Gastrocnemius medialis (tissue), 4 donors: ENCODE measurements around the gene FBXW11. TPM values are rescaled to one million over a fixed set of nuclear protein-coding genes. Genes with fewer than 3 reads are reported as not detected.

Source experiments
- ATAC-seq, 2 donors: fragments of 150-250 bp; one replicate each; pipeline ENCODE4 v1.9.1; 2016
- DNase-seq, 2 donors: peaks; one replicate each; pipeline ENCODE4 v3.0.0-alpha.2; 2019
- H3K27ac ChIP-seq, 4 donors: fragments of 200-600 bp; sonication (generic); 1 replicate in 1 of 4; 2 replicates in 3 of 4; pipeline ENCODE4 v1.5.1; 2016 to 2018; ENCODE audit warnings: mild to moderate bottlenecking in 2 of 4, moderate library complexity in 1 of 4
- H3K27me3 ChIP-seq, 3 donors: fragments of 200-600 bp; sonication (generic) in 2 of 3; 1 replicate in 1 of 3; 2 replicates in 2 of 3; pipeline versions ENCODE4 v1.5.1 to v1.6.0; 2016 to 2019; ENCODE audit warnings: mild to moderate bottlenecking in 1 of 3, moderate library complexity in 1 of 3
- H3K36me3 ChIP-seq, 2 donors: fragments of 200-600 bp; sonication (generic) in 1 of 2; one replicate each; pipeline ENCODE4 v1.5.1; 2017 to 2018
- H3K4me1 ChIP-seq, 2 donors: fragments of 200-600 bp; sonication (generic) in 1 of 2; one replicate each; pipeline ENCODE4 v1.5.1; 2016 to 2017; ENCODE audit warnings: mild to moderate bottlenecking in 2 of 2
- H3K4me3 ChIP-seq, 4 donors: fragments of 200-600 bp; sonication (generic) in 3 of 4; 1 replicate in 1 of 4; 2 replicates in 3 of 4; pipeline ENCODE4 v1.5.1; 2016 to 2019; ENCODE audit warnings: mild to moderate bottlenecking in 2 of 4
- H3K9me3 ChIP-seq, 3 donors: fragments of 200-600 bp; sonication (generic) in 2 of 3; 1 replicate in 1 of 3; 2 replicates in 2 of 3; pipeline ENCODE4 v1.5.1; 2016 to 2019
- CTCF ChIP-seq, 5 experiments: fragments of 450-650 bp in 3 of 5; fragments of 200-600 bp in 2 of 5; sonication (generic) in 2 of 5; IDR thresholded peaks in 4 of 5; conservative IDR thresholded peaks in 1 of 5; 1 replicate in 4 of 5; 2 replicates in 1 of 5; pipeline ENCODE4 v1.5.1; 2016 to 2019; ENCODE audit warnings: antibody characterized with exemption in 5 of 5, mild to moderate bottlenecking in 3 of 5, moderate library complexity in 3 of 5
- POLR2A ChIP-seq, 2 donors: fragments of 450-650 bp; IDR thresholded peaks; one replicate each; pipeline ENCODE4 v1.6.1; 2017; ENCODE audit warnings: antibody characterized with exemption in 2 of 2, mild to moderate bottlenecking in 2 of 2, moderate library complexity in 2 of 2
- in situ Hi-C, 4 donors: fragments of 200-750 bp; cut with MboI; loops; one replicate each; pipeline versions ENCODE4 v1.15.0 to v1.8.0; 2017; ENCODE audit warnings: low sequenced_read_pairs in 4 of 4
- intact Hi-C: fragments of 100-400 bp; cut with DNase I; formaldehyde crosslinking; loops from one replicate; pipeline ENCODE4 v1.15.1; 2023; ENCODE audit warnings: low total_unique reads
- total RNA-seq, 4 donors: library from RNA; depleted of rRNA; stranded (reverse); fragments of >200 nt; gene quantifications; one replicate each; pipeline versions ENCODE4 v1.1.0 to v1.2.3, GENCODE V29; 2016

Gene FBXW11
- total RNA-seq, 4 donors from 2014 or later = 68.5 to 80.8 (median 72.2) TPM

DNA sequence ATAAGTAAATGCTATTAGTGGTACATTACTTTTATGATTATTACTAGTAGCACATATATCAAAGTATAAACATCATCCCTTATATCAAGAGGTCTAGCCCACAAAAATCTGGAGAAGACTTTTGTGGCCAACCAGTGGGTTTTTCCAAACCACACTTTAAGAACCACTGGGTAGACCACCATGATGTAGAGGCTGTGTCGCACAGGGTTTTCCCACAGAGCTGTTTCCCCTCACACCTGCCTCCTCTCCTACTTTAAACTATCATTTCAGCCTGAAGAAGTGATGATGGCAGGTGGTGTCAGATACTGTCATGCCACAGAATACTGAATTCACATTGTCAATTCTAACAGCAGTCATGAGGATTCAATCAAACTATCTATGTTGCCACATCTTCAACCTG, 109.2 kb downstream of the FBXW11 start:
- in situ Hi-C loops = loop anchor here in 2 of 4 donors (5.0 to 25.0 kb wide), 2 partner anchors 480 to 485 kb away; partner anchors contain the start of gene FGF18 (in 2 of the 2)
- H3K36me3 ChIP-seq = peaks cover 0 to 6% of the 10 kb centered on the region in 2 donors
- no peak for ATAC-seq

DNA sequence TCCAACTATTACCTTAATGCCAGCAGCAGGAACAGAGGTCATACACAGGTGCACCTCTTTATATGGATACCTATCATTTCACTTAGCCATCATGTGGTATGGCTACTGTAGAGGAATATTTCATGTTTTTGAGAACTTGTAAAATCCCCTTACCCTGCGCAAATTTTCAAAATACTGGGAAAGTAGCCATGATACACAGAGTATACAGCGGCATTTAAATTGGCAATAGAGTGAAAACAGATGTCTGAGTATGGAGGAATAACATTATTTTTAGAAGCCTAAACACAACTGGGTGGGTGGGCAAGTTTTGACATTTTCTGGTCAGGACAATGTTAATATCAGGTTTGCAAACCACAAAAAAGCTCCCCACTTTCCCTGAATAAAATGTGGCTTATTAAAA, 111.4 kb downstream of the FBXW11 start:
- H3K27ac ChIP-seq = no peak overlapping the region
- H3K36me3 ChIP-seq = peaks cover 0 to 17% of the 10 kb centered on the region in 2 donors
- in situ Hi-C loops = loop anchor here in 2 of 4 donors (5.0 to 25.0 kb wide), 2 partner anchors 478 to 483 kb away; partner anchors contain the start of gene FGF18 (in 2 of the 2)
- no peaks in the 10 kb centered on the region for H3K9me3 ChIP-seq
- ATAC-seq = no peak
- H3K4me3 ChIP-seq = no peak overlapping the region
- peaks cover 9% of the 10 kb centered on the region in 2 donors for H3K4me1 ChIP-seq
- TF ChIP-seq POLR2A (IDR thresholded peaks at IDR 0.05) (no peak), CTCF (IDR thresholded peaks at IDR 0.05 in 4 of 5, conservative IDR thresholded peaks at IDR 0.05 in 1 of 5) (no peak)
- no peaks in the 10 kb centered on the region for H3K27me3 ChIP-seq
- intact Hi-C loops = no loop called here
- no peak for DNase-seq

More for the DNA sequence above, 109.2 kb downstream of the FBXW11 start:
- Histone ChIP-seq H3K27ac (no peak overlapping the region), H3K9me3 (no peaks in the 10 kb centered on the region), H3K4me1 (peaks cover 9% of the 10 kb centered on the region in 2 donors), H3K27me3 (no peaks in the 10 kb centered on the region), H3K4me3 (no peak overlapping the region)
- TF ChIP-seq CTCF (IDR thresholded peaks at IDR 0.05 in 4 of 5, conservative IDR thresholded peaks at IDR 0.05 in 1 of 5) (no peak), POLR2A (IDR thresholded peaks at IDR 0.05) (no peak)
- intact Hi-C loops = no loop called here
- no peak for DNase-seq

DNA sequence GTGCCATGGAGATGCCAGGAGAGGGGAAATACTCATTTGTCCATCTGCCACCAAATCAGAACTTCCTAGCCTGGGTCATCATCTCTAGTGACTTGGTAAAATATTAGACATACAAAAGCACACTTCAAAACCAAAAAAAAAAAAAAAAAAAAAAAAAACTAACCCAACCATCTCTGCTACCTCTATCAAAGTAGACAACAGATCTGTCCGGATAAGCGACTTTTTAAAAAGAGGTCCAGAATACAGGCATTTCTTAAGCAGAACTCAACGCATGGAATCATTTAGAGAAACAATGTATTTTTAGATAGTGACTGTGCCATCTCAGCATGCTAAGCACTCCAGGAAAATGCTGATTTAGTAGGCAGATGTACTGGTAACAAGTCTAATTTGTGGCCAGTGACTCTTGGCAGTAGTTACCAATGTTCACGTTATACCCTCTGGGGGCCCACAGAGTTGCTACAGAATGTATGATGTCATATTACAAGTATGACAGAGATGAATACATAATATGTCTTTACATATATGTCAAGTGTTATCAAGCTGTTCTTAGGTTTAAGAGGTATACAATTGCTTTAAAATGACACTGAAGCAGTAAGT, 113.0 kb downstream of the FBXW11 start:
- no peak for DNase-seq
- in situ Hi-C loops (loop anchor here in 1 of 4 donors (25.0 kb wide), 1 partner anchor 481 kb away; the partner anchor contains the start of gene FGF18), intact Hi-C loops (no loop called here)
- Histone ChIP-seq H3K27ac (no peak overlapping the region), H3K4me3 (no peak overlapping the region), H3K27me3 (no peaks in the 10 kb centered on the region), H3K36me3 (peaks cover 0 to 17% of the 10 kb centered on the region in 2 donors), H3K9me3 (no peaks in the 10 kb centered on the region), H3K4me1 (peaks cover 9% of the 10 kb centered on the region in 2 donors)
- TF ChIP-seq POLR2A (IDR thresholded peaks at IDR 0.05) = no peak
- TF ChIP-seq CTCF (IDR thresholded peaks at IDR 0.05 in 4 of 5, conservative IDR thresholded peaks at IDR 0.05 in 1 of 5) = no peak
- no peak for ATAC-seq

DNA sequence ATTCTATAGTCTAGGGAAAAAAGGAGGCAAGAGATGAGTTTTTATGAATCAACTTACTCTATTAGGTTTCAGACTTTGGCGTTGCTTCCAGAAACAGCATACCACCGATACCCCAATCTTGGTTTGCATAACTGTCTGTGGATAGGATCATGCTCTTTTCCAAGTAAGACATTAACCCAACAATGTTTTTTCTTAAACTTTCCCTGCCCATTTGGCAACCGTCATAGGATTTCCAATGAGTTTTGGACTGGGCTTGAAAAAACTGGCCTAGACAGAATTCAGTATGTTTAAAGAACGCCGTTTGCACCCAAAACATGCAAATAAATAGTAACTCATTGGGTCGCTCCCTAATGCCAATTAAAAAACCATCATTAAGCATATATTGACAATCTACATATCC, 114.8 kb downstream of the FBXW11 start:
- ATAC-seq (no peak), DNase-seq (no peak)
- Histone ChIP-seq H3K9me3 (no peaks in the 10 kb centered on the region), H3K36me3 (peaks cover 0 to 12% of the 10 kb centered on the region in 2 donors), H3K4me1 (peaks cover 9% of the 10 kb centered on the region in 2 donors), H3K27ac (no peak overlapping the region), H3K27me3 (no peaks in the 10 kb centered on the region), H3K4me3 (no peak overlapping the region)
- TF ChIP-seq CTCF (IDR thresholded peaks at IDR 0.05 in 4 of 5, conservative IDR thresholded peaks at IDR 0.05 in 1 of 5) (no peak), POLR2A (IDR thresholded peaks at IDR 0.05) (no peak)
- intact Hi-C loops (no loop called here), in situ Hi-C loops (loop anchor here in 1 of 4 donors (25.0 kb wide), 1 partner anchor 479 kb away; the partner anchor contains the start of gene FGF18)
